HFF-Myc (cell line): ENCODE results near the gene GPD2.

ENCODE experiments used
- DNase-seq: peaks from one replicate; pipeline ENCODE4 v3.0.0-alpha.2; 2011; ENCODE audit warnings: low read depth; ENCODE audit errors: extremely low read depth
- H3K4me3 ChIP-seq: replicated peaks from 2 replicates; pipeline ENCODE4 v1.5.1; 2011; ENCODE audit warnings: low read depth, mild to moderate bottlenecking, control low read depth, low read length
- CTCF ChIP-seq: IDR thresholded peaks from 2 replicates; pipeline ENCODE4 v1.5.1; 2012; ENCODE audit warnings: mild to moderate bottlenecking, low read depth, low read length, control low read depth; ENCODE audit errors: missing control alignments

GPD2 gene

GRCh38 chr2:156472686-156473085 is 36.5 kb downstream of the GPD2 start:
- TF ChIP-seq CTCF: no peak
- H3K4me3 ChIP-seq: no peak overlapping the region
- no peak for DNase-seq

- DNase-seq: no peak
- H3K4me3 ChIP-seq: no peak overlapping the region
- no peak for TF ChIP-seq CTCF
Observed at GRCh38 chr2:156473445-156473844, 37.3 kb downstream of the GPD2 start.

- no peak for DNase-seq
- TF ChIP-seq CTCF: no peak
- no peak overlapping the region for H3K4me3 ChIP-seq
Observed at GRCh38 chr2:156474401-156474800, 38.2 kb downstream of the GPD2 start.

- no peak for TF ChIP-seq CTCF
- no peak overlapping the region for H3K4me3 ChIP-seq
- DNase-seq: no peak
Observed at GRCh38 chr2:156476021-156476849, 40.1 kb downstream of the GPD2 start.

GRCh38 chr2:156476850-156477206 is 40.6 kb downstream of the GPD2 start:
- no peak overlapping the region for H3K4me3 ChIP-seq
- DNase-seq: no peak
- no peak for TF ChIP-seq CTCF

GRCh38 chr2:156480376-156480775 is 44.2 kb downstream of the GPD2 start:
- DNase-seq: no peak
- no peak overlapping the region for H3K4me3 ChIP-seq
- no peak for TF ChIP-seq CTCF

GRCh38 chr2:156481312-156481711 is 45.1 kb downstream of the GPD2 start:
- H3K4me3 ChIP-seq: no peak overlapping the region
- no peak for TF ChIP-seq CTCF
- no peak for DNase-seq
